Measurements from ENCODE around the gene PPARA. TPM values are rescaled to one million over a fixed set of nuclear protein-coding genes. Genes with fewer than 3 reads are reported as not detected.

Gene PPARA
- total RNA-seq, 1 donor from 2014 or later: 13.0 TPM

- H3K4me1 Mint-ChIP-seq: no peaks in the 10 kb centered on the region
- H3K36me3 Mint-ChIP-seq: peaks cover 10% of the 10 kb centered on the region
- no peak overlapping the region for H3K27ac Mint-ChIP-seq
- H3K27me3 Mint-ChIP-seq (ENCODE audit: low read depth): no peaks in the 10 kb centered on the region
- no peak for TF ChIP-seq CTCF (IDR thresholded peaks at IDR 0.05; ENCODE audit: unreplicated experiment)
- H3K9me3 Mint-ChIP-seq: no peaks in the 10 kb centered on the region
- DNase-seq (ENCODE audit: low spot score in 2 of 2, unreplicated experiment in 2 of 2): no peak
- H3K4me3 Mint-ChIP-seq: no peak overlapping the region
Measured at GRCh38 chr22:46239261-46240048, 89.1 kb downstream of the PPARA start.

GRCh38 chr22:46240073-46240472 is 89.7 kb downstream of the PPARA start:
- no peak for DNase-seq (ENCODE audit: low spot score in 2 of 2, unreplicated experiment in 2 of 2)
- H3K4me3 Mint-ChIP-seq: no peak overlapping the region
- no peaks in the 10 kb centered on the region for H3K4me1 Mint-ChIP-seq
- H3K36me3 Mint-ChIP-seq: peaks cover 9% of the 10 kb centered on the region
- no peak for TF ChIP-seq CTCF (IDR thresholded peaks at IDR 0.05; ENCODE audit: unreplicated experiment)
- no peaks in the 10 kb centered on the region for H3K27me3 Mint-ChIP-seq (ENCODE audit: low read depth)
- H3K27ac Mint-ChIP-seq: no peak overlapping the region
- no peaks in the 10 kb centered on the region for H3K9me3 Mint-ChIP-seq

GRCh38 chr22:46240506-46240905 is 90.2 kb downstream of the PPARA start:
- no peaks in the 10 kb centered on the region for H3K4me1 Mint-ChIP-seq
- no peak for TF ChIP-seq CTCF (IDR thresholded peaks at IDR 0.05; ENCODE audit: unreplicated experiment)
- H3K27ac Mint-ChIP-seq: no peak overlapping the region
- no peaks in the 10 kb centered on the region for H3K9me3 Mint-ChIP-seq
- no peak overlapping the region for H3K4me3 Mint-ChIP-seq
- no peaks in the 10 kb centered on the region for H3K27me3 Mint-ChIP-seq (ENCODE audit: low read depth)
- H3K36me3 Mint-ChIP-seq: peaks cover 7% of the 10 kb centered on the region
- no peak for DNase-seq (ENCODE audit: low spot score in 2 of 2, unreplicated experiment in 2 of 2)

- Mint-ChIP-seq H3K36me3 (peaks cover 7% of the 10 kb centered on the region), H3K4me3 (no peak overlapping the region), H3K27ac (no peak overlapping the region), H3K27me3 (ENCODE audit: low read depth) (no peaks in the 10 kb centered on the region), H3K9me3 (no peaks in the 10 kb centered on the region), H3K4me1 (no peaks in the 10 kb centered on the region)
- no peak for TF ChIP-seq CTCF (IDR thresholded peaks at IDR 0.05; ENCODE audit: unreplicated experiment)
- no peak for DNase-seq (ENCODE audit: low spot score in 2 of 2, unreplicated experiment in 2 of 2)
Measured at GRCh38 chr22:46240907-46241306, 90.6 kb downstream of the PPARA start.

- no peaks in the 10 kb centered on the region for H3K27me3 Mint-ChIP-seq (ENCODE audit: low read depth)
- H3K27ac Mint-ChIP-seq: no peak overlapping the region
- no peaks in the 10 kb centered on the region for H3K4me1 Mint-ChIP-seq
- DNase-seq (ENCODE audit: low spot score in 2 of 2, unreplicated experiment in 2 of 2): no peak
- no peak for TF ChIP-seq CTCF (IDR thresholded peaks at IDR 0.05; ENCODE audit: unreplicated experiment)
- peaks cover 5% of the 10 kb centered on the region for H3K36me3 Mint-ChIP-seq
- H3K4me3 Mint-ChIP-seq: no peak overlapping the region
- no peaks in the 10 kb centered on the region for H3K9me3 Mint-ChIP-seq
Measured at GRCh38 chr22:46241396-46242007, 91.2 kb downstream of the PPARA start.

Measured in mesothelial cell of epicardium (in vitro differentiated cells).